Effector memory CD4-positive, alpha-beta T cell (primary cell): ENCODE data around the gene OR11H7.
"Not testable (repeated sequence)": the region's sequence is repeated elsewhere in the genome, so short reads cannot be mapped to it uniquely, and the experiment has no call there.

ENCODE experiments used
- DNase-seq, 3 donors: peaks; one replicate each; pipeline ENCODE4 v3.0.0-alpha.2; 2020
- H3K27ac ChIP-seq: 2 replicates; pipeline ENCODE4 v1.7.0; 2013; ENCODE audit warnings: mild to moderate bottlenecking, low read length, moderate library complexity; ENCODE audit not compliant: insufficient read depth, poor library complexity, severe bottlenecking
- H3K27me3 ChIP-seq: replicated peaks from 2 replicates; pipeline ENCODE4 v1.7.0; 2013; ENCODE audit warnings: mild to moderate bottlenecking, low read length; ENCODE audit not compliant: insufficient read depth, control insufficient read depth, poor library complexity, severe bottlenecking
- H3K36me3 ChIP-seq: 2 replicates; pipeline ENCODE4 v1.7.0; 2013; ENCODE audit warnings: mild to moderate bottlenecking, low read length, moderate library complexity; ENCODE audit not compliant: control insufficient read depth, insufficient read depth
- H3K4me1 ChIP-seq: 2 replicates; pipeline ENCODE4 v1.7.0; 2013; ENCODE audit warnings: low read length, mild to moderate bottlenecking; ENCODE audit not compliant: control insufficient read depth, insufficient read depth, poor library complexity, severe bottlenecking
- H3K4me3 ChIP-seq: 2 replicates; pipeline ENCODE4 v1.7.0; 2013; ENCODE audit warnings: low read length, low read depth, mild to moderate bottlenecking; ENCODE audit not compliant: insufficient read depth, poor library complexity, severe bottlenecking
- H3K9me3 ChIP-seq: 2 replicates; pipeline ENCODE4 v1.7.0; 2013; ENCODE audit warnings: mild to moderate bottlenecking, low read length, moderate library complexity; ENCODE audit not compliant: control insufficient read depth

OR11H7 gene

GRCh38 chr14:20264361-20264760, 35.6 kb downstream of the OR11H7 start:
- not testable (repeated sequence) for H3K4me1 ChIP-seq, DNase-seq

GRCh38 chr14:20274062-20274461, 45.3 kb downstream of the OR11H7 start:
- DNase-seq, result no peak
- H3K9me3 ChIP-seq, result no peaks in the 10 kb centered on the region
- no peaks in the 10 kb centered on the region for H3K36me3 ChIP-seq
- H3K27me3 ChIP-seq, result no peaks in the 10 kb centered on the region
- no peaks in the 10 kb centered on the region for H3K4me1 ChIP-seq
- no peak overlapping the region for H3K27ac ChIP-seq
- H3K4me3 ChIP-seq, result no peak overlapping the region

More at GRCh38 chr14:20264361-20264760, 35.6 kb downstream of the OR11H7 start:
- not testable (repeated sequence) for H3K27ac ChIP-seq, H3K9me3 ChIP-seq, H3K4me3 ChIP-seq, H3K27me3 ChIP-seq, H3K36me3 ChIP-seq

GRCh38 chr14:20277409-20277808, 48.6 kb downstream of the OR11H7 start:
- Histone ChIP-seq H3K4me3 (no peak overlapping the region), H3K27me3 (no peaks in the 10 kb centered on the region), H3K27ac (no peak overlapping the region), H3K36me3 (no peaks in the 10 kb centered on the region), H3K9me3 (no peaks in the 10 kb centered on the region), H3K4me1 (no peaks in the 10 kb centered on the region)
- no peak for DNase-seq

GRCh38 chr14:20278414-20278813, 49.6 kb downstream of the OR11H7 start:
- Histone ChIP-seq H3K9me3 (no peaks in the 10 kb centered on the region), H3K4me1 (no peaks in the 10 kb centered on the region), H3K27ac (no peak overlapping the region), H3K36me3 (no peaks in the 10 kb centered on the region), H3K27me3 (no peaks in the 10 kb centered on the region), H3K4me3 (no peak overlapping the region)
- DNase-seq, result peak in 1 of 3 donors; percentile 12

- not testable (repeated sequence) for H3K4me1 ChIP-seq, H3K27me3 ChIP-seq, H3K9me3 ChIP-seq, DNase-seq, H3K27ac ChIP-seq, H3K4me3 ChIP-seq, H3K36me3 ChIP-seq
These were observed 51.5 kb downstream of the OR11H7 start for GRCh38 chr14:20280265-20280664.
